ENCODE measurements around the gene MKLN1. TPM values are rescaled to one million over a fixed set of nuclear protein-coding genes. Genes with fewer than 3 reads are reported as not detected.

The MKLN1 gene
- total RNA-seq, 2 donors from 2014 or later = 25.1 to 29.3 TPM

DNA sequence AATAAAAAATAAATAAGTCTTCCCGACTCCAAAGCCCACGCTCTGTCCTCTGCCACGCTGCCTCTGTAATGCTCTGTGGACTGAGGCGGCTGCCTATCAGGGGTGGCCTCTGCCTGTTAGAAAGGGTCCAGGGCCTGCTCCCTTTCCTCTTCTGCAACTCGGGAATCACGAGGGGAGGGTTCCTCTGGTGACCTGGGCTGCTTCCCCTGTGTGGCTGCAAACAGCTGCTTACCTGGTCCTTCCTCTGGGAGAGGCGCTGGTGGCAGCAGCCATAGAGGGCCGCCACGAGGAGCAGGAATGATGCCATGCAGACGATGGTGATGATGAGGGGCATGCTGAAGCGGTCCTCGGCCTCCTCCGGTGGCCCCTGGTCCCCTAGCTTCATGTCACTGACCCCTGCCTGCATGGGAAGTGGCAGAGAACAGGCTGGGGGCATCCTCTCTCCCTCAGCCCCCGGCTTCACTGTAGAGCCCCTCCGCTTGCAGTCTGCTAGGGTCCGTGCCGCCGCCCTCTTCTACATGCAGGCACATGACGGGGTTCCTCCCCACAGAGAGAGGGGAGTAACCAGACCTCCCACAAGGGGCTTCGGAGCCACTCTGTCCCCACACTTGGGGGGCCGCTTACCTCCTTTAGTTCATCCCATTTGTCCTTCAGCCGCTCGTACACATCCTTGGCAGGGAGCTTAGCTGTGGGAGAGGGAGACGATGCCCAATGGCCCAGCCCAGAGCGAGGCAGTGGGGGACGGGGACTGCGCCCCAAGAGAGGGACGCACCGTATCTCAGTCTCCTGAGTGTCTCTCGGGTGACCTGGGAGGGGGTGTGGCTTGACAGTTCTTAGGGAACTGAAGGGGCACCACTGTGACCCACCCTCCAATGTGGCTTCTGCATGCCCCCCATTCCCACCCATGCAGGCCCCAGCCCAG, 178.2 kb downstream of the MKLN1 start:
- 88 to 96% methylated on average over 19 to 30 of the region's 30 CpGs for WGBS, 2 donors
- ATAC-seq (no peak), DNase-seq (peak in 1 of 4 donors; percentile 5)
- Histone ChIP-seq H3K4me1 (peaks cover 21% of the 10 kb centered on the region), H3K36me3 (replicated peaks in 1 of 2; ENCODE audit: insufficient read depth in 1 of 2, low read depth in 2 of 2) (no peaks in the 10 kb centered on the region), H3K27ac (no peak overlapping the region), H3K27me3 (no peaks in the 10 kb centered on the region), H3K9me3 (no peaks in the 10 kb centered on the region), H3K4me3 (no peak overlapping the region)
- intact Hi-C loops (cut with DNase I) = loop anchor here (5.0 kb wide), 1 partner anchor 146 kb away; no protein-coding TSS in a partner anchor
- TF ChIP-seq POLR2A (IDR thresholded peaks at IDR 0.05) = no peak
- TF ChIP-seq, protein P1, sequence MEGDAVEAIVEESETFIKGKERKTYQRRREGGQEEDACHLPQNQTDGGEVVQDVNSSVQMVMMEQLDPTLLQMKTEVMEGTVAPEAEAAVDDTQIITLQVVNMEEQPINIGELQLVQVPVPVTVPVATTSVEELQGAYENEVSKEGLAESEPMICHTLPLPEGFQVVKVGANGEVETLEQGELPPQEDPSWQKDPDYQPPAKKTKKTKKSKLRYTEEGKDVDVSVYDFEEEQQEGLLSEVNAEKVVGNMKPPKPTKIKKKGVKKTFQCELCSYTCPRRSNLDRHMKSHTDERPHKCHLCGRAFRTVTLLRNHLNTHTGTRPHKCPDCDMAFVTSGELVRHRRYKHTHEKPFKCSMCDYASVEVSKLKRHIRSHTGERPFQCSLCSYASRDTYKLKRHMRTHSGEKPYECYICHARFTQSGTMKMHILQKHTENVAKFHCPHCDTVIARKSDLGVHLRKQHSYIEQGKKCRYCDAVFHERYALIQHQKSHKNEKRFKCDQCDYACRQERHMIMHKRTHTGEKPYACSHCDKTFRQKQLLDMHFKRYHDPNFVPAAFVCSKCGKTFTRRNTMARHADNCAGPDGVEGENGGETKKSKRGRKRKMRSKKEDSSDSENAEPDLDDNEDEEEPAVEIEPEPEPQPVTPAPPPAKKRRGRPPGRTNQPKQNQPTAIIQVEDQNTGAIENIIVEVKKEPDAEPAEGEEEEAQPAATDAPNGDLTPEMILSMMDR (IDR thresholded peaks at IDR 0.05) = no peak

DNA sequence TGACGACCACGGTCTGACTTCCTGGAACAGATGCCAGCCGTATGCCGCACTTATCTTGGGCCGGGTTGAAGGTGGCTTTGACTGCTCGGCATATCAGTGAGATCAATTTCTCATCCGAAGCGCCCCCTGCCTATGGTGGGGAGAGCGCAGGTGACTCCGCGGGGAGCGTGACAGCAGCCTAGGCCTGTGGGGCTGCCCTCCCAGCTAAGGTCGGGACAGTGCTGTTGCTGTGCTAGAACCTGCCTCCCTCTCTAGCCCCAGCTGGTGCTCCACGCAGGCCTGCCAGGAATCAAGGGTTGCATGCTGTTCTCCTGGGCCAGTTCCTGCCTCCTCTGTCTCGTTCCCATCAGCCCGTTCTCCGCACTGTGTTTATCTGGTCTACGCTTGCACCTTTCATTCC, 178.9 kb downstream of the MKLN1 start:
- Histone ChIP-seq H3K4me1 (peaks cover 27% of the 10 kb centered on the region), H3K36me3 (replicated peaks in 1 of 2; ENCODE audit: insufficient read depth in 1 of 2, low read depth in 2 of 2) (no peaks in the 10 kb centered on the region), H3K27ac (no peak overlapping the region), H3K27me3 (no peaks in the 10 kb centered on the region), H3K9me3 (no peaks in the 10 kb centered on the region), H3K4me3 (no peak overlapping the region)
- no peak for TF ChIP-seq POLR2A (IDR thresholded peaks at IDR 0.05)
- TF ChIP-seq, protein P1 (IDR thresholded peaks at IDR 0.05) = no peak
- intact Hi-C loops (cut with DNase I) = loop anchor here (5.0 kb wide), 1 partner anchor 146 kb away; no protein-coding TSS in a partner anchor
- 56 to 57% methylated on average over 13 to 18 of the region's 18 CpGs for WGBS, 2 donors
- ATAC-seq (no peak), DNase-seq (peak in 1 of 4 donors; percentile 21)

DNA sequence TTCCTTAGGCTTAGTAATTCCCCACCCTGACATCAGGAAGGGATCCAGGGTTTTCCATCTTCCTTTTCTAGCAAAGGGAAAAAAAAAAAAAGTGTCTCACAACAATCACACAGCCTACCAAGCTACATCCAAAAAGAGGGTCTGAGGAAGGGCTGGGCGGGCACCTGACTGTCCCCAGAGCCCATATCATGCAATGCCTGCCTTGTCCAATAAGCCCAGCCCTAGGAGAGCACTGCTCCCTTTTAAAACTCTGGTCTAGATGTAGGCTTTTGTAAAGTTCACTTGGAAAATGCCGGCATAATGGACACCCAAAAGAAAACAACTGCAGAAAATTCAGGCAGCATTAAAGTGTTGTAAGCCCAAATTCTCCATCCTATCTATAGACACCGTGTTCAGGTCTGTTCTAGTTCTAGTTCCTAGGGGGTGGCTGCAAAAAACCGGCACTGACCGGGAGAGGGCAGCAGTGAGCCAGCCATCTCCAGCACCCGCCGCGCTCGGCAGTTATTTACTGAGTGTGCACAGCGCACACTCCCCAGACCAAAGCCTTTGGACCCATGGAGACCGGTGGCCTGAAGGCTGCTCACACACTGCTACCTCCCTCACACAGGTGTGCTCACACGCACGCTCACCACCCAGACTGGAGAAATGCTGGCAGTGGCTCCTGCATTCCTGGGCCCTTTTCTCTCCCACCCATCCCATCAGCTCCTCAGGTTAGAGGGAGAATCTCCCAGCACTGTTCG, 180.1 kb downstream of the MKLN1 start:
- intact Hi-C loops (cut with DNase I) = loop anchor here (5.0 kb wide), 1 partner anchor 145 kb away; no protein-coding TSS in a partner anchor
- WGBS, 2 donors = 11 to 12% methylated on average over 14 of the region's 14 CpGs
- TF ChIP-seq, protein P1 (IDR thresholded peaks at IDR 0.05) = peak; percentile 71 to 96 (median 92)
- no peak for TF ChIP-seq POLR2A (IDR thresholded peaks at IDR 0.05)
- Histone ChIP-seq H3K27ac (peak overlapping the region in 1 of 4 donors; percentile 11), H3K27me3 (no peaks in the 10 kb centered on the region), H3K9me3 (no peaks in the 10 kb centered on the region), H3K4me1 (peaks cover 36% of the 10 kb centered on the region), H3K4me3 (no peak overlapping the region), H3K36me3 (replicated peaks in 1 of 2; ENCODE audit: insufficient read depth in 1 of 2, low read depth in 2 of 2) (no peaks in the 10 kb centered on the region)
- ATAC-seq (peak; percentile 84), DNase-seq (peak; percentile 87 to 92 (median 89))

DNA sequence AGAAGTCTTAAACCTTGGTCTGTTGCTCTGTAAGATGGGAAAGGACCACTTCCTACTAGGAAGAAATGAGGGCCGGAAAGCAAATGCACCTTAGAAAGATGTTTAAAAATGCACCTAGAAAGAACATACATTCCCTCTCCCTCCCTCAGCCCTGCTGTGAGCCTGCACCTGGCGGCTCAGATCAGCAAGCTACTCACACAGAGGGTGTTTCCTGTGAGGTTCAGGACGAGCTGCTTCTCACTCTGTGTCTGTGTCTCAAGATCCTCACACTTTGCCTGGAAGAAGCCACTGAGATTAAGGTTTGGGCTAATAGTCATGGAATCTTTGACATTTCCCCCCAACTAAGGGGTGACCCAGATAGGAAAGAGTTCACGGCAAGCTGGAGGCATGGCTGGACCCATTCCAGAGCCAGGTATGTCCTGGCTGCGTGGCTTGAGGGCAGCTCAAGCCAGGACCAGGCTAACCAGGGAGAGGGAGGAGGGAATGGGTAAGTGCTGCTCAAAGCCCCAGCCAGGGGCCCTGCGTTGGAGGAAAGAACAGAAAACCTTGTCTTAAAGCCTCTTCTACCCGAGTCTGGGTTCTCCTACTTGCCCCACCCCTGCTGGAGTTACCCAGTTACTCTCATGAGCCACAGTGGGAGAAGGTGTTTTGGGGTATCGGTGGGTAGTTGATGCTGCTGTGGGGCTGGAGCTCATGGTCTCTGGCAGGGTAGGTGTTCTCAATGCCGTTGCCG, 181.2 kb downstream of the MKLN1 start:
- intact Hi-C loops (cut with DNase I) = loop anchor here (5.0 kb wide), 1 partner anchor 143 kb away; no protein-coding TSS in a partner anchor
- TF ChIP-seq, protein P1 (IDR thresholded peaks at IDR 0.05) = no peak
- TF ChIP-seq POLR2A (IDR thresholded peaks at IDR 0.05) = no peak
- H3K27me3 ChIP-seq = no peaks in the 10 kb centered on the region
- H3K36me3 ChIP-seq (replicated peaks in 1 of 2; ENCODE audit: insufficient read depth in 1 of 2, low read depth in 2 of 2) = no peaks in the 10 kb centered on the region
- H3K9me3 ChIP-seq = no peaks in the 10 kb centered on the region
- peaks cover 47% of the 10 kb centered on the region for H3K4me1 ChIP-seq
- H3K27ac ChIP-seq = peak overlapping the region in 1 of 4 donors; percentile 32
- WGBS, 2 donors = 64 to 65% methylated on average over 9 to 10 of the region's 10 CpGs
- H3K4me3 ChIP-seq = no peak overlapping the region
- ATAC-seq (no peak), DNase-seq (peak in 1 of 4 donors; percentile 20)
